ENCODE results near the gene MPPED2. TPM values are rescaled to one million over a fixed set of nuclear protein-coding genes. Genes with fewer than 3 reads are reported as not detected.

MPPED2 gene
- total RNA-seq, 1 donor from 2014 or later: 0.42 TPM

GRCh38 chr11:30406978-30407762 lies 179.0 kb downstream of the MPPED2 start:
- no peak for TF ChIP-seq CTCF (IDR thresholded peaks at IDR 0.05; ENCODE audit: insufficient read depth, low read length, poor library complexity, severe bottlenecking)
- Histone ChIP-seq H3K4me3 (ENCODE audit: low read depth, low read length) (no peak overlapping the region), H3K27me3 (ENCODE audit: control insufficient read depth, insufficient read depth, low read length) (no peaks in the 10 kb centered on the region), H3K36me3 (ENCODE audit: control insufficient read depth, insufficient read depth, low read length) (no peaks in the 10 kb centered on the region)
- DNase-seq (ENCODE audit: low read depth): no peak

- no peak for DNase-seq (ENCODE audit: low read depth)
- H3K4me3 ChIP-seq (ENCODE audit: low read depth, low read length): no peak overlapping the region
- H3K27me3 ChIP-seq (ENCODE audit: control insufficient read depth, insufficient read depth, low read length): no peaks in the 10 kb centered on the region
- no peak for TF ChIP-seq CTCF (IDR thresholded peaks at IDR 0.05; ENCODE audit: insufficient read depth, low read length, poor library complexity, severe bottlenecking)
- no peaks in the 10 kb centered on the region for H3K36me3 ChIP-seq (ENCODE audit: control insufficient read depth, insufficient read depth, low read length)
Observed at GRCh38 chr11:30405385-30405784, 180.8 kb downstream of the MPPED2 start.

- Histone ChIP-seq H3K36me3 (ENCODE audit: control insufficient read depth, insufficient read depth, low read length) (no peaks in the 10 kb centered on the region), H3K27me3 (ENCODE audit: control insufficient read depth, insufficient read depth, low read length) (no peaks in the 10 kb centered on the region), H3K4me3 (ENCODE audit: low read depth, low read length) (no peak overlapping the region)
- no peak for TF ChIP-seq CTCF (IDR thresholded peaks at IDR 0.05; ENCODE audit: insufficient read depth, low read length, poor library complexity, severe bottlenecking)
- DNase-seq (ENCODE audit: low read depth): no peak
Observed at GRCh38 chr11:30404136-30404535, 182.0 kb downstream of the MPPED2 start.

- Histone ChIP-seq H3K36me3 (ENCODE audit: control insufficient read depth, insufficient read depth, low read length) (no peaks in the 10 kb centered on the region), H3K4me3 (ENCODE audit: low read depth, low read length) (no peak overlapping the region), H3K27me3 (ENCODE audit: control insufficient read depth, insufficient read depth, low read length) (no peaks in the 10 kb centered on the region)
- no peak for DNase-seq (ENCODE audit: low read depth)
- TF ChIP-seq CTCF (IDR thresholded peaks at IDR 0.05; ENCODE audit: insufficient read depth, low read length, poor library complexity, severe bottlenecking): no peak
Observed at GRCh38 chr11:30395751-30396150, 190.4 kb downstream of the MPPED2 start.

- no peak for TF ChIP-seq CTCF (IDR thresholded peaks at IDR 0.05; ENCODE audit: insufficient read depth, low read length, poor library complexity, severe bottlenecking)
- Histone ChIP-seq H3K36me3 (ENCODE audit: control insufficient read depth, insufficient read depth, low read length) (no peaks in the 10 kb centered on the region), H3K27me3 (ENCODE audit: control insufficient read depth, insufficient read depth, low read length) (no peaks in the 10 kb centered on the region), H3K4me3 (ENCODE audit: low read depth, low read length) (no peak overlapping the region)
- DNase-seq (ENCODE audit: low read depth): no peak
Observed at GRCh38 chr11:30393012-30393411, 193.1 kb downstream of the MPPED2 start.
